Right renal cortex interstitium (tissue), 3 donors: Measurements from ENCODE around the gene CLEC16A. TPM values are rescaled to one million over a fixed set of nuclear protein-coding genes. Genes with fewer than 3 reads are reported as not detected.

Experiments used
- DNase-seq, 3 donors: peaks; one replicate each; pipeline ENCODE4 v3.0.0-alpha.2; 2013; ENCODE audit warnings: low read depth in 3 of 3, low spot score in 2 of 3
- polyA plus RNA-seq, 3 donors: library from polyadenylated mRNA; unstranded; fragments of 120-200 nt; gene quantifications; one replicate each; pipeline ENCODE4 v1.2.1, GENCODE V29; 2013; ENCODE audit not compliant: insufficient read length in 3 of 3

Gene CLEC16A
- 10 to 100 TPM; 22.1 to 26.3 (median 23.3) TPM for polyA plus RNA-seq

- DNase-seq, result peak; percentile 84 to 85 (median 84)
Measured at GRCh38 chr16:10944249-10945064, at the start of gene CLEC16A. CLEC16A (plus strand) TSS chr16:10944564; CDS start chr16:10944718, 154 bp downstream.

- peak in 1 of 3 donors; percentile 68 for DNase-seq
Measured at GRCh38 chr16:10895053-10895946, 49.1 kb upstream of the CLEC16A start.

GRCh38 chr16:10896165-10896564 is 48.2 kb upstream of the CLEC16A start:
- no peak for DNase-seq

GRCh38 chr16:10896723-10897122 is 47.6 kb upstream of the CLEC16A start:
- no peak for DNase-seq

- DNase-seq, result no peak
Measured at GRCh38 chr16:10897134-10897533, 47.2 kb upstream of the CLEC16A start.

- DNase-seq, result no peak
Measured at GRCh38 chr16:10902999-10903398, 41.4 kb upstream of the CLEC16A start.

- DNase-seq, result no peak
Measured at GRCh38 chr16:10906482-10906881, 37.9 kb upstream of the CLEC16A start.

GRCh38 chr16:10906914-10907756 is 37.2 kb upstream of the CLEC16A start:
- no peak for DNase-seq

- DNase-seq, result no peak
Measured at GRCh38 chr16:10907757-10908045, 36.7 kb upstream of the CLEC16A start.

- no peak for DNase-seq
Measured at GRCh38 chr16:10911267-10911666, 33.1 kb upstream of the CLEC16A start.

- no peak for DNase-seq
Measured at GRCh38 chr16:10916534-10916933, 27.8 kb upstream of the CLEC16A start.

GRCh38 chr16:10918294-10919002 is 25.9 kb upstream of the CLEC16A start:
- DNase-seq, result peak; percentile 83 to 86 (median 86)

- DNase-seq, result no peak
Measured at GRCh38 chr16:10919003-10919351, 25.4 kb upstream of the CLEC16A start.

GRCh38 chr16:10920726-10921427 is 23.5 kb upstream of the CLEC16A start:
- no peak for DNase-seq

GRCh38 chr16:10921536-10922327 is 22.6 kb upstream of the CLEC16A start:
- no peak for DNase-seq

GRCh38 chr16:10922328-10923145 is 21.8 kb upstream of the CLEC16A start:
- no peak for DNase-seq

- DNase-seq, result no peak
Measured at GRCh38 chr16:10923146-10923649, 21.2 kb upstream of the CLEC16A start.
